ENCODE data around the gene MSH5. TPM values are rescaled to one million over a fixed set of nuclear protein-coding genes. Genes with fewer than 3 reads are reported as not detected.

The MSH5 gene
- total and polyA plus RNA-seq, 2 of the 13 experiments (the other 11 are each of a cell fraction or from before 2014, with no cell fraction given), result 10.2 to 38.7 TPM

DNA sequence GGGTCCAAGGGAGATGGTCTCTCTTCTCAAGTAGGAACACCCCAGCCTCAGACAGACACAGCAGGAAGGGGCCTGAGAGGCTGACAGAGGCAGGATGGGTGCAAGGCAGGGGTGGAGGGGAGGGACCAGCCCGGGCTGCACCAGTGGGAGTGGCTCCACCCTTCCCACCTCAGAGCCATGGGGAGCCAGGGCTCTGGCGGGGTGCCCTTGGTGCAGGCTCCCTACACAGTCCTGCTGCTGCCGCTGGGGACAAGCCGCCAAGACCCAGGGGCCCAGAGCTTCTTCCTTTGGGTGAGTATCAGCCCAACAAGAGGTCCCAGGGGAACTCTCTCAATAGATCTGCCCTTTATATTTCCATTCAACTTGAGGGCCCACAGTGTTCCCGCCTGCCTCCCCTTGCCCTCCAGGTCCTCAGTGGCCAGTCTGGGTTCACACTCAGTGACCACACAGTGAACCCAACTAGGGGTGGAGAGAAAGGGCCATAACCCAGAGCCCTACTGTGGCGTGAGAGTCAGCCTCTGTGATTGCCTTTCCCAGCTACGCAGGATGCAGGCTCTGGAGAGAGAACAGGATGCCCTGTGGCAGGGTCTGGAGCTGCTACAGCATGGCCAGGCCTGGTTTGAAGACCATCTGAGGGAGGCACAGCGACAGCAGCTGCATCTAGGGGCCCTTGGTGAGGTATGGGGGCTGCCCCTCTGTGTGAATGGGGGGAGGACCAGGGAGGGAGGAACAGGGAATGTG lies 23.2 kb downstream of the MSH5 start (continued):
- TF ChIP-seq, protein P1, sequence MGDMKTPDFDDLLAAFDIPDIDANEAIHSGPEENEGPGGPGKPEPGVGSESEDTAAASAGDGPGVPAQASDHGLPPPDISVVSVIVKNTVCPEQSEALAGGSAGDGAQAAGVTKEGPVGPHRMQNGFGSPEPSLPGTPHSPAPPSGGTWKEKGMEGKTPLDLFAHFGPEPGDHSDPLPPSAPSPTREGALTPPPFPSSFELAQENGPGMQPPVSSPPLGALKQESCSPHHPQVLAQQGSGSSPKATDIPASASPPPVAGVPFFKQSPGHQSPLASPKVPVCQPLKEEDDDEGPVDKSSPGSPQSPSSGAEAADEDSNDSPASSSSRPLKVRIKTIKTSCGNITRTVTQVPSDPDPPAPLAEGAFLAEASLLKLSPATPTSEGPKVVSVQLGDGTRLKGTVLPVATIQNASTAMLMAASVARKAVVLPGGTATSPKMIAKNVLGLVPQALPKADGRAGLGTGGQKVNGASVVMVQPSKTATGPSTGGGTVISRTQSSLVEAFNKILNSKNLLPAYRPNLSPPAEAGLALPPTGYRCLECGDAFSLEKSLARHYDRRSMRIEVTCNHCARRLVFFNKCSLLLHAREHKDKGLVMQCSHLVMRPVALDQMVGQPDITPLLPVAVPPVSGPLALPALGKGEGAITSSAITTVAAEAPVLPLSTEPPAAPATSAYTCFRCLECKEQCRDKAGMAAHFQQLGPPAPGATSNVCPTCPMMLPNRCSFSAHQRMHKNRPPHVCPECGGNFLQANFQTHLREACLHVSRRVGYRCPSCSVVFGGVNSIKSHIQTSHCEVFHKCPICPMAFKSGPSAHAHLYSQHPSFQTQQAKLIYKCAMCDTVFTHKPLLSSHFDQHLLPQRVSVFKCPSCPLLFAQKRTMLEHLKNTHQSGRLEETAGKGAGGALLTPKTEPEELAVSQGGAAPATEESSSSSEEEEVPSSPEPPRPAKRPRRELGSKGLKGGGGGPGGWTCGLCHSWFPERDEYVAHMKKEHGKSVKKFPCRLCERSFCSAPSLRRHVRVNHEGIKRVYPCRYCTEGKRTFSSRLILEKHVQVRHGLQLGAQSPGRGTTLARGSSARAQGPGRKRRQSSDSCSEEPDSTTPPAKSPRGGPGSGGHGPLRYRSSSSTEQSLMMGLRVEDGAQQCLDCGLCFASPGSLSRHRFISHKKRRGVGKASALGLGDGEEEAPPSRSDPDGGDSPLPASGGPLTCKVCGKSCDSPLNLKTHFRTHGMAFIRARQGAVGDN (CRISPR knock-in tag; IDR thresholded peaks at IDR 0.05), result peak; percentile 59
- TF ChIP-seq KDM5B (CRISPR knock-in tag; IDR thresholded peaks at IDR 0.05; ENCODE audit: borderline replicate concordance) (no peak), MTA1 (CRISPR knock-in tag; IDR thresholded peaks at IDR 0.05; ENCODE audit: borderline replicate concordance) (peak; percentile 52; the same call in 1 of the 2 replicates), NCOA2 (CRISPR knock-in tag; IDR thresholded peaks at IDR 0.05) (no peak), CEBPB (IDR thresholded peaks at IDR 0.05; ENCODE audit: borderline replicate concordance, low read depth, low read length) (no peak), THYN1 (CRISPR knock-in tag; IDR thresholded peaks at IDR 0.05; ENCODE audit: borderline replicate concordance, low read depth) (no peak), ZNF546 (CRISPR knock-in tag; conservative IDR thresholded peaks at IDR 0.05) (no peak), NFKB2 (CRISPR knock-in tag; IDR thresholded peaks at IDR 0.05; ENCODE audit: borderline replicate concordance) (no peak), MAZ (IDR thresholded peaks at IDR 0.05; ENCODE audit: borderline replicate concordance, low read depth, low read length) (no peak), MAZ (CRISPR knock-in tag; IDR thresholded peaks at IDR 0.05; ENCODE audit: low read depth) (no peak), RELA (CRISPR knock-in tag; IDR thresholded peaks at IDR 0.05) (no peak), ZNF501 (CRISPR knock-in tag; IDR thresholded peaks at IDR 0.05) (no peak), ZNF33B (CRISPR knock-in tag; IDR thresholded peaks at IDR 0.05) (no peak), ZNF230 (CRISPR knock-in tag; IDR thresholded peaks at IDR 0.05) (0 out of 2 replicates have a peak, but pooled peaks have one; percentile 41)
- TF ChIP-seq, protein P2, sequence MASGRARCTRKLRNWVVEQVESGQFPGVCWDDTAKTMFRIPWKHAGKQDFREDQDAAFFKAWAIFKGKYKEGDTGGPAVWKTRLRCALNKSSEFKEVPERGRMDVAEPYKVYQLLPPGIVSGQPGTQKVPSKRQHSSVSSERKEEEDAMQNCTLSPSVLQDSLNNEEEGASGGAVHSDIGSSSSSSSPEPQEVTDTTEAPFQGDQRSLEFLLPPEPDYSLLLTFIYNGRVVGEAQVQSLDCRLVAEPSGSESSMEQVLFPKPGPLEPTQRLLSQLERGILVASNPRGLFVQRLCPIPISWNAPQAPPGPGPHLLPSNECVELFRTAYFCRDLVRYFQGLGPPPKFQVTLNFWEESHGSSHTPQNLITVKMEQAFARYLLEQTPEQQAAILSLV (CRISPR knock-in tag; IDR thresholded peaks at IDR 0.05; ENCODE audit: borderline replicate concordance), result 0 out of 2 replicates have a peak, but pooled peaks have one; percentile 24
- TF ChIP-seq, protein P3, sequence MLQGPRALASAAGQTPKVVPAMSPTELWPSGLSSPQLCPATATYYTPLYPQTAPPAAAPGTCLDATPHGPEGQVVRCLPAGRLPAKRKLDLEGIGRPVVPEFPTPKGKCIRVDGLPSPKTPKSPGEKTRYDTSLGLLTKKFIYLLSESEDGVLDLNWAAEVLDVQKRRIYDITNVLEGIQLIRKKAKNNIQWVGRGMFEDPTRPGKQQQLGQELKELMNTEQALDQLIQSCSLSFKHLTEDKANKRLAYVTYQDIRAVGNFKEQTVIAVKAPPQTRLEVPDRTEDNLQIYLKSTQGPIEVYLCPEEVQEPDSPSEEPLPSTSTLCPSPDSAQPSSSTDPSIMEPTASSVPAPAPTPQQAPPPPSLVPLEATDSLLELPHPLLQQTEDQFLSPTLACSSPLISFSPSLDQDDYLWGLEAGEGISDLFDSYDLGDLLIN (CRISPR knock-in tag; IDR thresholded peaks at IDR 0.05; ENCODE audit: borderline replicate concordance), result no peak
- TF ChIP-seq, protein P4, sequence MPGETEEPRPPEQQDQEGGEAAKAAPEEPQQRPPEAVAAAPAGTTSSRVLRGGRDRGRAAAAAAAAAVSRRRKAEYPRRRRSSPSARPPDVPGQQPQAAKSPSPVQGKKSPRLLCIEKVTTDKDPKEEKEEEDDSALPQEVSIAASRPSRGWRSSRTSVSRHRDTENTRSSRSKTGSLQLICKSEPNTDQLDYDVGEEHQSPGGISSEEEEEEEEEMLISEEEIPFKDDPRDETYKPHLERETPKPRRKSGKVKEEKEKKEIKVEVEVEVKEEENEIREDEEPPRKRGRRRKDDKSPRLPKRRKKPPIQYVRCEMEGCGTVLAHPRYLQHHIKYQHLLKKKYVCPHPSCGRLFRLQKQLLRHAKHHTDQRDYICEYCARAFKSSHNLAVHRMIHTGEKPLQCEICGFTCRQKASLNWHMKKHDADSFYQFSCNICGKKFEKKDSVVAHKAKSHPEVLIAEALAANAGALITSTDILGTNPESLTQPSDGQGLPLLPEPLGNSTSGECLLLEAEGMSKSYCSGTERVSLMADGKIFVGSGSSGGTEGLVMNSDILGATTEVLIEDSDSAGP (CRISPR knock-in tag; IDR thresholded peaks at IDR 0.05; ENCODE audit: borderline replicate concordance), result 0 out of 2 replicates have a peak, but pooled peaks have one; percentile 19
- TF ChIP-seq, protein P5, sequence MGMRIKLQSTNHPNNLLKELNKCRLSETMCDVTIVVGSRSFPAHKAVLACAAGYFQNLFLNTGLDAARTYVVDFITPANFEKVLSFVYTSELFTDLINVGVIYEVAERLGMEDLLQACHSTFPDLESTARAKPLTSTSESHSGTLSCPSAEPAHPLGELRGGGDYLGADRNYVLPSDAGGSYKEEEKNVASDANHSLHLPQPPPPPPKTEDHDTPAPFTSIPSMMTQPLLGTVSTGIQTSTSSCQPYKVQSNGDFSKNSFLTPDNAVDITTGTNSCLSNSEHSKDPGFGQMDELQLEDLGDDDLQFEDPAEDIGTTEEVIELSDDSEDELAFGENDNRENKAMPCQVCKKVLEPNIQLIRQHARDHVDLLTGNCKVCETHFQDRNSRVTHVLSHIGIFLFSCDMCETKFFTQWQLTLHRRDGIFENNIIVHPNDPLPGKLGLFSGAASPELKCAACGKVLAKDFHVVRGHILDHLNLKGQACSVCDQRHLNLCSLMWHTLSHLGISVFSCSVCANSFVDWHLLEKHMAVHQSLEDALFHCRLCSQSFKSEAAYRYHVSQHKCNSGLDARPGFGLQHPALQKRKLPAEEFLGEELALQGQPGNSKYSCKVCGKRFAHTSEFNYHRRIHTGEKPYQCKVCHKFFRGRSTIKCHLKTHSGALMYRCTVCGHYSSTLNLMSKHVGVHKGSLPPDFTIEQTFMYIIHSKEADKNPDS (CRISPR knock-in tag; IDR thresholded peaks at IDR 0.05), result no peak

Measured in HepG2 (cell line).